GM19239 (cell line): ENCODE measurements around the gene MXD3.

ENCODE experiments used
- DNase-seq: peaks from one replicate; pipeline ENCODE4 v3.0.0; 2011; ENCODE audit warnings: low spot score; ENCODE audit not compliant: insufficient read length
- FAIRE-seq: peaks from 2 replicates; lab custom pipeline; 2011; peaks lifted over from hg19 to GRCh38; lab: Jason Lieb, UNC

MXD3 gene

DNA sequence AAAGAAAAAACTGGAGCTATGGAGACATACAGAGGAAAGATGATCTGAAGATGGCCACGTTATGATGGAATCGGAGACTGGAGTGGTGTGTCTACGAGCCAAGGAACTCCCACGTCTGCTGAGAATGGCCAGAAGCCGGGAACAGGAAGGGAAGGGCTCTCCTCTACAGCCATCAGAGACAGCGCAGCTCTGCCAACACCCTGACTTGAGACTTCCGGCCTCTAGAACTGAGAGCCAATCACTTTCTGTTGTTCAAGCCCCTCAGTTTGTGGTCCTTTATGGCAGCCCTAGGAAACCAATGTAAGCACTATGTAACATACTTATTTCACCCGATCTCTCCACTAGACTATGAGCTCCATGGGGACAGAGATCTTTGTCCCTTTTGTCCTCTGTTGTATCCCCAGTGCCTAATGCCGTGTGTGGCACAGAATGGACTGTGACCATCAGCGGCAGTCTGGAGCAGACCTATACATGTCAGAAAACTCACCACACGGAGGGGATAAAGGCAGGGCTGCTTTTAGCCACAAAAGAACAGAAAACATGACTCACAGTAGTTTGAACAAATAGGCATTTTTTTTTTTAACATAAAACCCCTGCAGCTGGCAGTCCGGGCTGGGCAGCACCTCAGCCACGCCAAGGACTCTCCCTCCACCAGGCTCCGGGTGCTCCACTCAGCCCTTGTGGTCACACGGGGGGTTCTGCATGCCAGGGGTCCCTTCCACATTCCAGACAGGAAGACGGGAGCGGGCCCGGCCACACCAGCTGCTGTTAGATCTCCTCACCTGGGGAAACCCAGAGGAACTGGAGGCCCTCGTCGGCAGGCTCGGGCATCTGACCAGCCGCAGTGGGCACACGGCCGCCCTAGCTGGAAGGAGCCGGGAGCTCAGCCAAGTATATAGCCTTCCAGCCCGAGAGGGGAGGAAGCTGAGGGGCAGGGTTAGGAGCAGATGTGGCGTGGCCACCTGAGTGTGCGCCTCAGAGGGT lies 16.1 kb upstream of the MXD3 start:
- FAIRE-seq (no peak), DNase-seq (no peak)

DNA sequence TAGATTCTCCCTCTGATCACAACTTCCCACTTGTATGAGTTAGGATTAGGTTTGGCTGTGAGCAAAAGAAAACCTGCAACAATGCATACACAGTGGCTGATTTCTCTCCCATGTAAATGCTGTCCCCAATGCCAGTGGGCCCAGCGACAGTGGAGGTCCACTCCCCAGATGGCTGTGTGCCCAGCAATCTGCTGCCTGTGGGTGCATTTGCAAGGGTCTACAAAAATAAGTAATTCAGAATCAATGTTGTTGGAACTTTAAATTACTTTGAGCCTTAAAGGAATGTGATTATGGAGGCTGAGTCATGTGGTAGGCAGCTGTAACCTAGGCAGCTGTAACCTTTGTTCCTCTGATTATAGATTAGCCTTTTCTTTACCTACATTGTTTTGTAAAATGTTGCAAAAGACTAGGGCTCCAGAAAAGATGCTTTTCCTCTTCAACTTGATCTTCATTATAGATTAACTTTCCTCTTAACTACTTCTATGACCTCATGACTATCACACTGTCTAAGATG lies 14.2 kb upstream of the MXD3 start:
- DNase-seq = no peak
- FAIRE-seq = no peak

DNA sequence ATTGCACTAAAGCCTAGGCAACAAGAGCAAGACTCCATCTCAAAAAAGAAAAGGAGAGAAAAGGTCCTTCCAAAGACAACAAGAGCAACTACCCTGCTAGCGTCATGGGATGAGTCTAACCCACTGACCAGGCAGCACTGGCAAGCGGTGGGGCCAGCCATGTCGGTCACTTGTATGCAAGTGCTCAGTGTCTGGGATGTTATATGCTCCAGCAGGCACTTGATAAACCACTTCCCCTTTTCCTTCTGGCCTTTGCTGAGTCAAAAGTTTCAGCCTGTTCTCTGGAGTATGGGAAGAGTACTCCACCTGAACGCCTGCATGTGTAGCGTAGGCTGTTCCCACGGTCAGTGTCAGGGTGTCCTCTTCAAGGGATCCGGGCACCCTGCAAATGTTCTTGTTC lies 9.2 kb upstream of the MXD3 start:
- DNase-seq (no peak), FAIRE-seq (peak; percentile 33)

DNA sequence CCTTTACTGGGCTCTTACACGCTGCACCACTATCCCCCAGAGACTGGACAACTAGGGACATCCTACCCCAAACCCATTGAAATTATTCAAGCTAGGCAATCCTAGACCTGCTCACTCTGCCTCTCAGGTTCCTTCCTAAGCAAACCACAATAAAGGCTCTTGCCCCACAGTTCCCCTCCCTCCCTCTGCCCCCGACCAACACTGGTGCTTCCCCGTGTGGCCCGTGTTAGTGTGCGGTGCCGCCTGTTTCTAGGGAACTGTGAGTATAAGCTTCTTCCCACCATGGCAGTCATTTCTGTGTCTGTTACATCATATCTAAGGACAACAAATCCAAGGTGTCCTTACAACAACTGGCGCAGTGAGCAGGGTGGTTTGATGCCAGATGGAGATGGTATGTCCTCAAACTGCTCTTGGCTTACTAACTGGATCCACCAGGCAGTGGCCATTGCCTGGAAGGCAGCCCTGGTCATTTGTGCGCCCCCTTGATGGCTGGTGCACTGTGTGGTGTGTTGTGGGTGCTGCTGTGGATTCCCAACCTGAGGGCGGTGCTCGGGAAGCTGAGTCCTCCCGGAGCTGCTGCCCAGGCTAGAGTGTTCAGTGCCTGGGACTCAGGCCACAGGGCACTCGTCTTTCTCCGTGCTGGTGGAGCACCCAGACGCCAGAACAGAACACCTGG lies 8.4 kb upstream of the MXD3 start:
- FAIRE-seq = no peak

DNA sequence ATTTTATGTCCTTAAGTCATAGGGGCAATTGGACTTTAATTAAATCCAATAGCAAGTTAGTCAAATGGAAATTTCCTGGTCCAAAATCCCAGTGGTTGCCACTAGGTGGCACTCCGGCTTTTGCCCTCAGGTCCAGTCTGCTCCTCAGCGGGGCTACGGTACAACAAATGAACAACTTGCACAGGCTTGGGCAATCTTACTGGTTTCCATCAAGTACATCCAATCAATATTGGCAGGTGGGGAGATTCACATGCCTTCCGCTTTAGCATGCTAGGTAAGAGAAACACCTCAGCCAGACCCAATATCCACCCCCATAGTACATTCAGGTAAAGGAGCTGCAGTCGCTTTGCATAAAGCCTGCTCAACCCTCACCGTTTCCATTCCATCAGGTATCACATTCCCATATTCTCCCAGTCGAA lies 6.3 kb upstream of the MXD3 start:
- FAIRE-seq = peak; percentile 90

More for the DNA sequence above, 8.4 kb upstream of the MXD3 start:
- DNase-seq = no peak

DNA sequence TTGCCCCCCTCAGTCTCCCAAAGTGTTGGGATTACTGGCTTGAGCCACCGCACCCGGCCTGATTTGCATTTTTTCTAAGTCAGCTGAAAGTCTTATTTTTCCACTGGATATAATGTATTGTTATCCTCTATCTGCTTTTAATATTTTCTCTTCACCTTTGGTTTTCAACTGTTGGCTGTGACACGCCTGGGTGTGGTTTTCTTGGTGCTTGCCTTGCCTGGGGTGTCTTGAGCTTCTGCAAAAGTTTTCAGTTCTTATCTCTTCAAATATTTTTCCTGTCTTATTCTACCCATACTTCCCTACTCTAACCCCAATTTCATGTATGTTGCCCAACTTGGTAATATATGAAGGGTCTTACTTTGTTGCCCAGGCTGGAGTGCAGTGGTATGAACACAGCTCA lies 4.3 kb upstream of the MXD3 start:
- DNase-seq (no peak), FAIRE-seq (no peak)

More for the DNA sequence above, 6.3 kb upstream of the MXD3 start:
- DNase-seq = no peak

DNA sequence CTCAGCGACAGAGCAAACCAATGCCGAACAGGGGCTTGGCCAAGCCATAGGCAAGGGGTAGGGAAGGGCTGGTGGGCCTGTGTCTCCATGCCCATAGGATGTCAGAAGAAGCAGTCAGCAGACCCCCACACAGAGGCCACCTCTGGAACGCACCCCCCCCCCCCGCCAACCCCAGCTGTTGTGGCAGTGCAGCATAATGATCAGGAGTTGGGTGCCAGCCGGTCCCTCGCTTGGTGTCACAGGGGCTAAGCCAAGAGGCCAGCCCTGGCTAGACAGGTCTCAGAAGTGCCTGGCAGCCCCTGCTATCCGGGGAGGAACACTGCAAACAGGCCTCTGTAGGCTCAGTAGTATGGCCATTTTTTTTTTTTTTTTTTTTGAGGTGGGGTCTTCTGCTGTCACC lies 3.7 kb upstream of the MXD3 start:
- FAIRE-seq (no peak), DNase-seq (no peak)

DNA sequence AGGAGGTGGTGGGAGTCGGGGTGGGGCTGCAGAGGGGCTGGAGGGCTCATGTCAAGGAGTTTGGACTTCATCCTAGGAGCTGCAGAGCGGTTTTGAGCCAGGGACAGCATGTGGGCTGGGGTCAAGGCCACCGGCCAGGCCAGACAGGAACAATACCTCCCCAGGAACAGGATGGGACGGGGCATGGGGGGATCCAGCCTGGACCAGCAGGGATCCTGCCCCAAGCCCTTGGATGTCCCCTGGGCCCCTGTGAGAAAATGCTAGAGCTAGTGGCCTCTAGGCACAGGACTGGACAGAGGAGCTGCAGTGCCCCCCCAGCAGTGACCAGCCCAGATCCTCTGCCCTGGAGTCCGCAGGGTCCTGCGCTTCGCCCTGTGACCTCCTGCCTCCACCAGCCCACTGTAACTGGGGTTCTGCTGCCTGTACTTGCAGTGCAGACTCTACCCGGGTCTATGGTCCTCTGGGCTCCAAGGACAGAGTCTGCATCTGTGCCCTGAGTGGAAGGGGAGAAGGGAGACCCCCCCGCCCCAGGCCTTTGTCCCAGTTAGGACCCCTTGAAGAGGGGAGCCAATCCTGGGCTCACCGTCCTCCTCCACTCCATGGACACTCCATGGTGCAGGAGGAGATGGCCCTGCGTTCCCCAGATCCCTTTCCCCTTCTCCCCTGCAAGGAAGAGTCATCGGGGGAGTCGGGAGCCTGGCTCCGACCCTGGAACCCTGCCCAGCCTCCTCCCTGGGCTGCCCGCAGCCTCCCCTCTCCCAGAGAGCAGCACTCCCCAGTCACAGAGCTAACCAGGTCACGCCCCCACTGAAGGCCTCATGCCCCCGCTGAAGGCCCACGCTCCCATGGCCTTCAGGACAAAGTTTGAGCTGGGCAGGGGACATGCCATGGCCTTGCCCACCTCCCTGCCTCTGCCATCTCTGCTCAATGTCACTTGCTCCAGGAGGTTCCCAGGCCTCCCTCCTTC lies 3.0 kb upstream of the MXD3 start:
- DNase-seq (no peak), FAIRE-seq (no peak)

DNA sequence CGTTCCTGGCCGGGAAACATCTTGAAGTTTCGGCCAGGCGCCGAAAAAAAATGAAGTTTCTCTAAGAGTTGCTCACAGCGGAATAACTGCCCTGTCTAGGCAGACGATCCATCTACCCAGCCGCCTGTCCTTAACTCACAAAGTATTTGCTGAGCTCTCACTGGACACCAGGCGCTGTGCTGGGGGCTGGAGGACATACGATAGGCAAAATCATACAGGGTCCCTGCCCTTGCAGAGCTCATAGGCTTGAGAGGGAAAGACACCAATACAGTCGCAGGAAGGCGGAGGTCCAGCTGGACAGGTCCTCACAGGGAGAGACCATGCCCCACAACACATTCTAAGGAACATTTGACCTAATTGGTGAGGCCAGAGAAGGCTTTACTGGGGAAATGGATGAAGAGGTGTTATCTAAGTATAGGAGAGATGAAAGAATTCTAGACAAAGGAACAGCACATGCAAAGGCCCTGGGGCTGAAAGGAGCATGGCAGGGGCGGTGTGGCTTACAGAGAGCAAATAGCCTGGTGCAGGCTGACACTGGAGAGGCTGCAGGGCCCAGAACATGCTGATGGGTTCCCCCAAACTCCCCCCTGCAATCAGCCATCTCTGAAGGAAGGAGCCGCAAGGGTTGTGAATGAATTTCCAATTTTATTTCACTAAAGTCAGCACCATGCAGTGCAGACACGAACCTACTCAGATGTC lies 2.0 kb upstream of the MXD3 start:
- DNase-seq (no peak), FAIRE-seq (no peak)

DNA sequence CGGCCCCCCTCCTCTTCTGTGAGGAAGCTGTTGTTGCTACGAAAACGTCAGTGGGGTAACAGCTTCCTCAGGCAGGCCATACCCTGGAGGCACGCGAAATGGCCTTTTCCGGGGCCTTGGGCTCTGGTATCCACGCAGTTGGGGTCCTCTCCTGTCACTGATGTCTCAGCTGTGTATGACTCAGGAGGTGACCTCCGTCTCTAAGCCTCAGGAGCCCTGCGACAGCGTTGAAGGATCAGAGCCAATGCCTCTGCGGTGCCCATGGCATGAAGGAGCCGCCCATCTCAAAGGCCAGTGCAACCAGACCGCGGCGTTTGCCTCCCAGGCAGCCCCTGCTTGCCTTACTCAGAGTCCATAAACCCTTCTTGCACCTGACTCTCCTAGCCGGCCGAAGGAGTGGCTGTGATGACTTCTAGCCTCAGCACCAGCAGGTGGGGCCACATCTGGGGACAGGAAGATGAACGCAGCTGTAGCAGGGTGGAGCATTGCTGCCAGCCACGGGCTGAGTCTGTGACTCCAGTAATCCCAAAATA lies 1.0 kb upstream of the MXD3 start:
- peak; percentile 85 for FAIRE-seq
- DNase-seq = peak; percentile 56

DNA sequence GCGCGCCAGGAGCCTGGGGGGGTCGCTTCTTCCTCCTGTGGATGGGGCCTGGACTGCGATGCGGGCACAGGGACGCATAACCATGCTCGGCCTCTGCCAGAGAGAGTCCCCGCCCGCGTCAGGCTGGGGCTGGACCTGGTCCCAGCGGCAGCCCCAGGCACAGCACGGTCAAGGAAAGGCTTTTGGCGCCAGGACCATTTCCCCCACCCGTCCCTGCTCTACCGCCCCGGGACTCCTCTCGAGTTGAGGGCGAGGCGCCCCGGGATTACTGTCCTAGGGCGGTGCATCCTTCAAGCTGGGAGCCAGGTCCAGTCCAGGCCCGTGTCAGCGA lies 341 bp downstream of the MXD3 start:
- no peak for DNase-seq
- FAIRE-seq = no peak

DNA sequence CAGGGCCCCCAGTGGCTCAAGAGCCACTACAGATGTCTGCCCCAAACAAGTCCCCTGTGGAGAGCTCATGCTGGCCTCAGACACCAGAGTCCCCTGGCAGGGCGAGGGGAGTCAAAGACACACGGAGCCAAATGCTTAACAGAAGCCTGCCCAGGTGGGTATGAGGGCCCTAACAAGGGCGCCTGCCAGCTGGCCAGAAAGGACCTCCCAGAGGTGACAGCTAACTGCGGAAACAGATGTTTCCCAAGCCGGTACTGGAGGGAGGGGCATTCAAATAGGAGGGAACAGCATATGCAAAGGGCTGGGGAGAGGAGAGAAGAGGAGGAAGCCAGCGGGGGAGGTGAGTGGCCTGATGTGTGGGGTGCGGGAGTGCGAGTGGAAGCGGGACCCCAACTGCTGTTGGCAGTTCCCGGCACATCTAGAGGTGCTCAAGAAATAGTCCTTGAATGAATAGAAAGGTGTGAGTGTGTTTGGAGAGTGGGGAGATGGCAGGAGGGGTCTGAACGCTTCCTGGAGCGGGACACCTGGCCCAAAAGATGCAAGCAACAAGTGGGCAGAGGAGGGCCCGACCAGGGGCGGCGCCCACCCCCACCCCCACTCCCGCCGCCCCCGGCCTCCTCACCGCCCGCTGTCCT lies 824 bp downstream of the MXD3 start:
- DNase-seq (peak; percentile 56), FAIRE-seq (peak; percentile 96)

DNA sequence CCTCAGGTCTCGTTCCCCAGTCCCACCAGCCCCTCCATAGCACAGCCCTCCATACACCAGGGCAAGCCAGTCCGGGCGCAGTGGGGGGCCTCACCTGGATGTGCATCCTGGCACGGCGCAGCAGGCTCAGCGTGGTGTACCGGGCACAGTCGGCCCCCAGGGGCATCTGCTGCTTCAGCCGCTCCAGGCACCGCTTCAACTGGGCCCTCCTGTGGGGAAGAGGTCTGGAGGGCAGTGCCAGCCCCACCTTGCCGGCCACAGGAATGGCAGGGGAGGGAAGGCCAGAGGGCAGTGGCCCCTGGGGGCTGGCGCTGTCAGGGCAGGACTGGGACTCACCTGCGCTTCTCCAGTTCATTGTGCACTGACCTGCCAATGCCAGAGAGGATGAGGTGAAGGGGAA lies 1.4 kb downstream of the MXD3 start:
- no peak for FAIRE-seq
- no peak for DNase-seq

DNA sequence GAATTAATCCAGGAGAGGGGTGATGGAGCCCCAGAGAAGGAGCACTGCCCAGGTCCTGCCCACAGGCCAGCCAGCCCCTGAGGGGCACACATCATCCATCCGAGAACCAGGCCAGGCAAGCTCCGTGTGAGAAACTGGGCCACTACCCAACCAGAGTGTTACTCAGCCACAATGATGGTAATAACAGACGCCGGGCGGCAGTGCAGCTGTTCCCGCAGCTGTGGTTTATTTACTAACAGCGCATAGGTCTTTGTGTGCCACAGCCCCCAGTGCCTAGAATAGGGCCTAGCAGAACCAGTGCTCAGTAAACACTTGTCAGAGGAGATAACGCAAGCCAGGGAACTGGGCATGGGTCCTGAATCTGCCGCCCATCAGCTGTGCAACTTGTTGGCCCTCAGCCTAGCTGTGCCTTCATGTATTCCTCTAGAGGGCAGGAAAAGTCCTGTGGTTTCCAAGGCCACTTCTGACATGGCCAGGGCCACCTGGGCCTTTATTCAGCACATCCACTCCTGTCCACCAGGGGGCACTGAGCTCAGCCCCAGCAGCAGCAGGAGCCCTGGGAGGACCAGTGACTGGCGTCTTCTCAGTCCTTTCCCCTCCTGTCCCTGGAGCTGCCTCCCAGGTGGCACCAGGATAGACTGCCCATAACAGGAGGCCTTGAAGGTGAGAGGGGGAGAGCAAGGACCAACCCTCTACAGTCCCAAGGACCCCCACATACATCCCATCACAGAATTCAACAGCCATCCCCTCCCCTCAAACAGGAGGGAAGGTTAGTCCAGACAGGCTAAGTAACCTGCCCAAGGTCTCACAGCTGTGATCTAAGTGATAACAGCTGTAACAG lies 2.1 kb downstream of the MXD3 start:
- FAIRE-seq (peak; percentile 92), DNase-seq (no peak)

DNA sequence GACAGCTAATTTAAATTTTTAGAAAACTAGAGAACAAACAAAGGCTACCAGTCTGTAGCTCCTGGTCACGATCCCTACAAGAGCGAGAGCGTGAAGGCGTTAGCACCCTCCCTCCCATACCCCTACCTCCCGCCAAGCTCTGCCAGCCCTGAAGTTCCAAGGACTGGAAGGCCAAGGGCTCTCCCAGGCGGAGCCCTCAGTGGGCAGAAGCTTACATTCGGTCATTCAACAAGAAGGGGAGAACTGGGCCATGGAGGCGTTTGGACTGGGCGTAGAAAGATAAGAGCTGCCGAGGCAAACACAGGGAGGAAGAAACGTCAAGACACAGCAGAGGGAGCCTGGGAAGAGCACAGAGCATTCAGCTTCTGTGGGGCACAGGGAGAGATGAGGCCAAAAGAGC lies 3.0 kb downstream of the MXD3 start:
- FAIRE-seq = no peak
- no peak for DNase-seq

DNA sequence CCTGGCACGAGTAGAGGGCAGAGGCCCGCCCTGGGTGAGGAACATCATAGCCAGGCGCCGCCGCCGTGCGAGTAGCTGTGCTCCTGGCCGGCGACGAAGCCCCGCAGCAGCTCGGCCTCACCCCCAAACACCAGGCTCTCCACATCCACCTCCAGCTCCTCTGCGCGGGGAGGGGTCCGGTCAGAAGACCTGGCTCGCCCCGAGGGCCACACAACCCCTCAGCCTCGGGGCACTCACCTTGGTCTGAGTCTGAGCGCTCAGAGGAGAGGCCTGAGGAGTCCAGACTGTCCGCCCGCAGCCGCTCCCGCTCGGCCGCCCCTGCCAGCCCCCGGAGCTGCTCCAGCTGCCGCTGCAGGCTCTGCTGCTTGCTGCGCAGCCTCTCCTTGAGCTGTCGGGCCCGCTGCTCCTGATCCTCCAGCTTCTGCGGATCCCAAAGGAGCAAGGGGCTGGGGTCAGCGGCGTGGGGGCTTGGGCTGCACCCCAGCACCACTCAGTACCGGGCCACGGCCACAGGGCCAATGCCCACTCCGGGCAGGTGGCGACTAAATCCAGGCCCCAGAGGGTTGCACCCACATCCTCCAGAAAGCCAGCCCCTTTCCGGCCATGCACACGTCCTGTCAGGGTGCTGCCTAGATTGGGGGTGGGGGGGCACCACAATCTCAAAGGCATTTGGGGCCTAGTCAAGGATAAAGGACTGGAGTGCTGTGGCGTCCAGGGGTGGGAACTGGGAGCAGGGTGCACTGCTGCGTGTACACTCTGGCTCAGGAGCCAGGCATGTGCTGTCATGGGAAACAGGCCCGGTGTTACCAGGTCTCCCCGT lies 3.9 kb downstream of the MXD3 start:
- no peak for DNase-seq
- FAIRE-seq = no peak
